Ureter (tissue), 1 donor: Measurements from ENCODE around the gene INTS1. TPM values are rescaled to one million over a fixed set of nuclear protein-coding genes. Genes with fewer than 3 reads are reported as not detected.

Experiments
- DNase-seq: peaks from one replicate; pipeline ENCODE4 v3.0.0-alpha.2; 2020; ENCODE audit warnings: low spot score
- total RNA-seq: library from RNA; stranded (reverse); gene quantifications from one replicate; pipeline ENCODE4 v1.2.4, GENCODE V29; 2023
- donor health status: DM: yes; HTN: yes; CAD: no.

INTS1 gene
- total RNA-seq, 1 donor from 2014 or later: 97.5 TPM

GRCh38 chr7:1542841-1543747 is 38.9 kb upstream of the INTS1 start:
- no peak for DNase-seq

DNA sequence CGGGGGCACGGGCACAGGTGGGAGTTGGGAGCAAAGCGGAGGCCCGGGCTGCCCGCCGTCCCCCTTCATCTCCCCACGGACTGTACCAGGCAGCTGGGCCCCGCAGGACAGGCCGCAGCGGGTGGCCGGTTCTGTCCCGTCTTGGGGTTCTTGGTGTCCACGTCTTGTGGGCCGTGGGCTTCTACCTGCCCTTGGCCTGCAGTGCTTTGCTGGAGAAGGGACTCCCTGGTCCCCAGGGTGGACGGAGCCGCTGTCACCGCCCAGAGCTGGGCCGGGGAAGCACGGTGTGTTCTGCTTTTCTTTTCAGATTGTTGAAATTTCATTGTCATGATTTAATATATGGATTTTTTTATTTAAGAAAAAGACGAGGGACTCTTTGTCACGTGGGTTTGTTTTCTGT is 38.1 kb upstream of the INTS1 start:
- DNase-seq: no peak

DNA sequence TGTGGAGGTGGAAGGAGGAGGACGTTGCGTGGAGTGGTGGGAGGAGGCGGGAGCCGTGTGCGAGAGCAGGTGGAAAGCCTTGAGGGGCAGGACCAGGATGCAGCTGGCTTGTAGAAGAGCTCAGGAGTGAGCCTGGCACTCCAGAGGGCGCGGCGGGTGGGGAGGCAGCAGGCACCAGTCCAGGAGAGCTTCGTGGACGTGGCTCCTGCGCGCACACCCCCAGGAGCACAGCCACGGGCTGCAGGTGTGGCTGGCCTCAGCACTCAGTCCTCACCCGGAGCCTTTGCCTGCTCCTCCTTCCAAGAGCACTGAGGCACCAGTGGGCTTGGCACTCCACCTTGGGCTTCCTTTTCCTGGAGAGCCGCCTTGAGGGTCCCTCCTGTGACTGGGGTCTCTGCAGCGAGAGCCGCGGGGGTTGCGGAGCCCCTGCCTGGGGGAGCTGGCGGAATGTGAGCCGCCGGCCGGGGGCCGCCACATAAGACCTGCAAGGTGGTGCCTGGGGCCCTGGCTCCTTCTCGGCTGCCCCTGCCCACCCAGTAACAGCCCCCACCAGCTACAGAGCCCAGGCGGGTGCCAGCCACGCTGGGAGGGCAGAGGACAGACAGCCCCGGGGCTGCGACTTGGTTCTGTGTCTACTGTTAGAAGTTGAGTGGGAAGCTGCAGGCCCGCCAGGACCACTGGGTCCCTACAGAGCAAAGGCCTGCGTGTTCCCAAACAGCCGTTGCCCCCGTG is 37.4 kb upstream of the INTS1 start:
- no peak for DNase-seq

DNA sequence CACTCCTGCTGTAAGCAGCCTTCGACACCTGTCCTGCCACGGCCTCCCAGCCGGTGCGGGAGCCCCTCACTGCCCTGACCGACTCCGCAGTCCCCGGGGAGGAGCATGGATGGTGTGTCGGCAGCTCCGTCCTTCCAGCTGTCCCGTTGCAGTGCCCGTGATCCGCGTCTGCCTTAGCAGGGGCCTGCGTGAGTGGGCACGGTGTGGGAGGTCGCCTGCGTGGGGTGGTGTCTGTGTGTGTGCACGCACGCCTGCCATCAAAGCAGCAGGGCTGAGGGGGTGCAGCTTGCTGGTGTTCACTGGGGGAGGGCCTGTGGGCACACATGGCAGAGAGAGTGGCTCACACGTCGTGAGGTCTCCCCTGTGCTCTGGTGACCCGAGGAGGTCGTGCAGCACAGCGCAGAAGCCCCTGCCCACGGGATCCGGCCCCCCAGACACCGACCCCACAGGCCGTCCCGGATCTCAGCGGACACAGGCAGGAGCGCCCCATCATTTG is 36.6 kb upstream of the INTS1 start:
- no peak for DNase-seq

DNA sequence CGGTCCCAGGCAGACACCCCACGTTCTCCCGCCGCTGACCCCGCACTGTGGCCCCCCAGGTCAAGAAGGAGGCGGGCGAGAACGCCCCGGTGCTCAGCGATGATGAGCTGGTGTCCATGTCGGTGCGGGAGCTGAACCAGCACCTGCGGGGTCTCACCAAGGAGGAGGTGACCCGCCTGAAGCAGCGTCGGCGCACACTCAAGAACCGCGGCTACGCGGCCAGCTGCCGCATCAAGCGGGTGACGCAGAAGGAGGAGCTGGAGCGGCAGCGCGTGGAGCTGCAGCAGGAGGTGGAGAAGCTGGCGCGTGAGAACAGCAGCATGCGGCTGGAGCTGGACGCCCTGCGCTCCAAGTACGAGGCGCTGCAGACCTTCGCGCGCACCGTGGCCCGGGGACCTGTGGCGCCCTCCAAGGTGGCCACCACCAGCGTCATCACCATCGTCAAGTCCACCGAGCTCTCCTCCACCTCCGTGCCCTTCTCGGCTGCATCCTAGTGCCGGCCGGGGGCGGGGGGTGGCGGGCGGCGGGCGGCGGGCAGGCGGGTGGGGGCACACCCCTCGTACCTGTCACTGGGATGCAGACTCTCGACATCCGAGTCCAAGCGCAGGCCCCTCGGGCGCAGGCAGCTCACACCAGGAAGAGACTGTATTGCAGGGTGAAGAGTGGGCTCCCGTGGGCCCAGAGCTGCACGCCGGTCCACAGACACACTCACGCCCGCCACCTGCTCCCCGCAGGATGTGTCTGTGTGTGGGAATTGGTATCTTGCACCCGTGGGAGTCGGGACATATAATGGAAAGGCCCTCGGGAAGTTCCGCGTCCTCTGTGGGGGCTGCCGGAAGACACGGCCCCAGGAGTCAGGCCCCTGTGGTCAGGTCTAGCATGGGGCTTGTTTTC is 35.9 kb upstream of the INTS1 start:
- no peak for DNase-seq

- DNase-seq: no peak
These were observed 35.1 kb upstream of the INTS1 start for GRCh38 chr7:1539181-1539881.

DNA sequence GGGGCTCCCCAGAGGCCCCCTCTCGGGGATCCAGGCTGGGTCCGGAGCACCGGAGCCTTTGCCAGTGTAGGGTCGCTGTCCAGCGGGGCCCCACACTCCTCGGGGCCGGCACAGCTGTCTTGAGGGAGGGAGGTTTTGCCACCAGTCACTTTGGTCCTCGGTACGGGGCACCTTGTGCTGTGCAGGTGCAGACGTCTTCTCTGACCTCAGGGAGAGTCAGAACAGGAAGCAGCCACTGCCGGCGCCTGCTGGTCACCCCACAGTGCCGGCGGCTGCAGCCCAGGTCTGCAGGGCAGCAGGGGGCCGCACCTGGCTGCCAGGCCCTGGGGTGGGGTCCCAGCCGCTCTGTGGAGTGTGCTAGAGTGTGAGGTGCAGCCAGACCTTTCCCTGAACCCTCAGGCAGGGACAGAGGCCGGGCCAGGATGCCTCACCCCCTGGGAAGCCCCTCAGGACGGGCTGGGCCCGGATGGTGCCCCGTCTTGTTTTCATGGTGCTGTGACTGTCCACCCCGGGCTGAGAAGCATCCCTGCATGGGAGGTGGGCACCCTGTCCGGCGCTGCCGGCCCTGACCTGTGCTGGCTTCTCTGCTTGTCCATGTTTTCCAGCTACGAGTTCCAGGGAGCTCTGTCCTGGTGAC is 34.5 kb upstream of the INTS1 start:
- DNase-seq: no peak

DNA sequence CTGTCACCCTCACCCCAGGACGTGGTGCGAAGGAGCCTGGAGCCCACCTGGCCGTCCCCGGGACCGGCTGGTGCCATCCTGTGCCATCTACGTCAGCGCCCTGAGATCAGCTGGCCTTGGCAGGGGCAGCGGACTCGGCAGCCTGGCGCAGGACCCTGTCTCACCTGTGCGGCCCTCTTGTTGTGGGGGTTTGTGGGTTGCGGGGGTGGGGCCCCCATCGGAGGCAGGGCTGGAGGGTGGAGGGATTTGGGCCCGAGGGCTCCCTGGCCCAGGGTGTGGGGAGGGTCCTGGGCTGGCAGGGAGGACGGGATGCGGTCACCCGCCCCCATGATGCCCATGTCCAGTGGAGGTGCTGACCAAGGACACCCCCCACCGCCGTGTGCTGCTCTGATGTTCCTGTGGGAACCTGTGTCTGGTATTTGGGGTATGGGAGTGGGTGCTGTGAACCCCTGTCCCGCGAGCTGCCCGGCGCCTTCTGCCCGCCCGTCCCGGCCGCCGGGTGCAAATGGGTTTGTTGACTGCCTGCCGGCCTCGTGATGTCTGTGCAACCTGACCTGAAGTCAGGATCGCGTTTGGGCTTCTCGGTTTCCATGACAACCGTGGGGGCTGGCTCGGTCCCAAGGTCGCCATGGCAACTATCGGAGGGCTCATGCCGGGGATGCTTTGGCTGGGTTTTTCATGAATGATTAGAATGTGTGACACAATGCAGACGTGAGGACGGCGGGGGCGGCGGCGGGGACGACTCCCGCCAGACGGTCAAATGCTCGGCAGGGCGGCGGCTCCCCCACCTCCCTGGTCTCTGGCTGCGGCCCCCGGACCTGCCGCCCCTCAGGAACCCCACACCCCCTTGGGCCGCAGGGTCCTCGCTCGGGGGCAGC is 33.6 kb upstream of the INTS1 start:
- DNase-seq: peak; percentile 90

DNA sequence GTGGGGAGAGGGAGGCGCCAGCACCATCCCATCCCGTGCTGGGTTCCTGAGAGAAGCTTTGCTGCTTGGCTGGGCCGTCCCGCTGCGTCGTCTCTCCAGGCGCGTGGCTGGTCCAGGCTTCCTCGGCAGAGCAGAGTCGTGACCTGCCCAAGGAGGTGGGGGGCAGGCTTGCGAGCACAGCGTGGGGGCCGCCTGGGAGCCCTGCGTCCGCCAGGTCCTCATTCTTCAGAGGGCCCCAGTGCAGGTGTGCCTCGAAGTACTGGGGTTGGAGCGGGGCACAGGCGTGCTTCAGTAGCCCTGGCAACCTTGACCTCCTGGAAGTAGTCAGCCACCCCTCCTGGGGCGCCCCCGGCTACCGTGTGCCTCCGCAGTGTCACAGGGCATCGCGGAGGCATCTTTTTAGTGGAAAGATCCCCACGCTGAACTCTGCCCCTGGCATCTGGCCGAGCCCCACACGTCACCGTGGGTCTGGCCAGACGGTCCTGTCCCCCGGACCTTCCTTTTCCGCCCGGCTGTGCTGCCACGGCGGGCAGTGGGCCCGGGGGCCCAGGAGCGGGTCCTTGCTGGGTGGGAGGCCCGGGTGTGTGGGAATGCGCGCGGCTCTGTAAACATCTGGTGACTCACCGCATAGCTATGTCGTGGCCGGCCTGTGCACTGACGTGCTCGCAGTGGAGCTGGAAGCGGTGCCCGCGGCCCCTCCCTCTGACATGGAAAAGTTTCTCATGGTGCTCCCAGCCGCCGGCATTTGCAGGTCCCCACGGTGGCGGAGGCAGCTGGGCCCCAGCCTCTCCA is 32.8 kb upstream of the INTS1 start:
- DNase-seq: peak; percentile 94

- no peak for DNase-seq
These were observed 32.2 kb upstream of the INTS1 start for GRCh38 chr7:1536455-1536742.

DNA sequence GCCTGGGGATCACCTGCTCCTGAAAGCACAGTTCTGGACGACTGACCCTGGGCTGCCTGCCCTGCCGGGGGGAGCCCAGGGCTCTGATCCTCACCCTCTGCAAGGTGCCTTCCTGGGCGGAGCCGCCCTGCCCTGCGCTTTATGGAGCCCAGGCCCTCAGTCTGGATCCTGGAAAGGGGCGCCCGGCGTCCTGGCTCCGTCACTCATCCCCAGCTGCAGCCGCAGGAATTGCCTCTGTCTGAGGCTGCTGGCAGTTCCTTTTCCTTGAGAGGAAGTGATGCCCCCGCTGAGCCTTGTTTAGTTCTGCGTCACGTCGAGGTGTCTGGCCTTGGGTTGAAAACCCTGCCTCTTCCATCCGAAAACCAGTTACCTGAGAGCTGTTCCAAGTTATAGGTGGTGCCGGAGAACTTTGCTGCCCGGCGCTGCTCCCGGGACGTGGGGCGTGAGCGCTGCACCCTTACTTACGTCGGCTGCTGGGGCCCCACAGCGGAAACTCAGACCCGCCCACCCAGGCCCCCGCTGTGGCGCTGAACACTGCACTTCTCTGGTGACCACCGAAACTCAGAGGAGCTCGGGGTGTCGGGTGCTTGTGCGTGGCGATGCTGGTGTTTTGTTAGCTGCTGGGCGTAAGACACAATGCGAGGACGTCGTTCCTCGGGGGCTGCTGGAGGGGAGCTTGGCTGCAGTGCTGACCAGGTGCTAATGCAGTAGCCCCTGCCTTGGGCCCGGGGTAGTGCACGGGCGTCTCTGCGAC is 31.7 kb upstream of the INTS1 start:
- no peak for DNase-seq

DNA sequence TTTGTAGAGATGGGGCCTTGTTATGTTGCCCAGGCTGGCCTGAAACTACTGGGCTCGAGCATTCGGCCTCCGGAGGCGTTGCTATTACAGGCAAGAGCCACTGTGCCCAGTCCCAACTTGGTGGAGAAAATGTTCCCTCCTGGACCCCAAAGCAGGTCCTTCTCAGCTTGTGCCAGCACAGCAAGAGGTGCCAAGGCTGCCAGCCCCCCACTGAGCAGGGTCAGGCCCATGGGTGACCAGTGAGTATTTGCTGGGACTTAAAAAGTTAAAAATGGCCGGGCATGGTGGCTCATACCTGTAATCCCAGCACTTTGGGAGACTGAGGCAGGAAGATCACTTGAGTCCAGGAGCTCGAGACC is 30.9 kb upstream of the INTS1 start:
- no peak for DNase-seq

- no peak for DNase-seq
These were observed 30.3 kb upstream of the INTS1 start for GRCh38 chr7:1534330-1535099.

GRCh38 chr7:1533547-1534329 is 29.5 kb upstream of the INTS1 start:
- DNase-seq: no peak

DNA sequence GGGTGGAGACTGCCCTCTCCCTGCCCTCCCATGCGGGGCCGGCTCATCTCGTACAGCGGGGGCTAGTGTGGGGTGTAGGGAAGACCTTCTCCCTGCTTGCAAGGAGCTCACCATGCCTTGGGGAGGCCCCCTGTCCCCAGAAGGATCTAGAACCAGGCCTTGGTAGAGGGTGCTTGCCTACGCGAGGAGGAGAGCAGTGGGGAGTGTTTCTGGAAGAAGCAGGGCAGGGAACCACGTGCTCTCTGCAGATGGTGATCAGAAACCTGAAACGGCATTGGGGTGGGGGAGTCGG is 29.0 kb upstream of the INTS1 start:
- DNase-seq: no peak

DNA sequence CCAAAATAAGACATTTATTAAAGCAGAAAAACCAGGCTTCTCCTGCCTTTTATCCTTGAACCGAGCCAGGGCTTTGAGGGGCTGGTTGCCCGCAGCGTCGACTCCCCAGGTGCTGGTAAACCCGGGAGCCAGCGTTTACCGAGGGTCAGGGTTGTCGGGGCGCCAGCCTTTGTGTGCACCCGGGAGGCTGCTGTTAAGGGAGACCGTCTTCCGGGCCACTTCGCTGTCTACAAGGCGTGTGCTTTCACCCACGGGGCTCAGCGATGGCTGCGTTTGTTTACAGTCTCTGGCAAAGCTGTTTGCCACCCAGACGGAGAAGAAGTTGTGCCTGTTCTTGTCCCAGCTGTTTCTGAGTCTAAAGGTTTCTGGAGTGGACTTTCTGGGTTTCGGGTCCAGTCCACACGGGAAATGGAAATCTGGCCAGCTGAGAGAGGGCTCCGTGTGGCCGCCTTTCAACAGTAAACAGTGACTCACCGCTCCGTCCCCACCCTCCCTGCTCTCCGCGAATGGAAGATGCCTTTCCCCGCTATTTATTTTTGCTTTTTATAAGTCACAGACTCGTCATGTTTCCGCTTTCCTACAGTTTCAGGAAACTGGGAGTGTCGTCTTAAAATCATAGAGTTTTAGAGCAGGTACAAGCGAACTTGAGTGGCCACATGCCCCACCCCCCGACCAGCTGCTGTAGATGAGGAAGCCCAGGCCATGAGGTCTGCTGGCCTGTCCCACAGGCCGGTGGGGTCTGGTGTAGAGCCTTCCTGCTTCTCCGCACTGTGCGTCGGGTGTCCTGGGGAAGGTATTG is 28.5 kb upstream of the INTS1 start:
- DNase-seq: peak; percentile 90
